Activated CD8-positive, alpha-beta T cell treated with anti-CD3 and anti-CD28 coated beads, Interleukin-2, amount 10 ng/mL, durations not matched to agents 7 days and 5 days (primary cell): ENCODE data around the gene TMEM9. TPM values are rescaled to one million over a fixed set of nuclear protein-coding genes. Genes with fewer than 3 reads are reported as not detected.

Experiments used
- ATAC-seq: fragments of 150-1000 bp; cut with Tn5 transposase; one replicate; pipeline ENCODE4 v1.10.0; 2021; ENCODE audit warnings: moderate library complexity
- CTCF ChIA-PET: fragments of 350-600 bp; sonication (Branson Sonifier 250); formaldehyde crosslinking; loops from one replicate; lab custom pipeline; 2021; ENCODE audit warnings: antibody characterized with exemption; lab: Charles Lee
- POLR2A ChIA-PET: fragments of 350-600 bp; sonication (Branson Sonifier 250); formaldehyde crosslinking; loops from one replicate; lab custom pipeline; 2021; ENCODE audit warnings: antibody characterized with exemption; lab: Charles Lee
- DNase-seq: peaks from one replicate; pipeline ENCODE4 v3.0.0-alpha.2; 2020
- H3K27ac Mint-ChIP-seq: one replicate; pipeline ENCODE4 v1.8.0; 2021; ENCODE audit warnings: mild to moderate bottlenecking, mixed read lengths
- H3K27me3 Mint-ChIP-seq: one replicate; pipeline ENCODE4 v1.8.0; 2021; ENCODE audit warnings: low read depth, mixed read lengths
- H3K36me3 Mint-ChIP-seq: one replicate; pipeline ENCODE4 v1.8.0; 2021; ENCODE audit warnings: low read depth, mixed read lengths
- H3K4me1 Mint-ChIP-seq: one replicate; pipeline ENCODE4 v1.8.0; 2021; ENCODE audit warnings: low read depth, mixed read lengths
- H3K4me3 Mint-ChIP-seq: one replicate; pipeline ENCODE4 v1.8.0; 2021; ENCODE audit warnings: mild to moderate bottlenecking, mixed read lengths
- H3K9me3 Mint-ChIP-seq: one replicate; pipeline ENCODE4 v1.8.0; 2022; ENCODE audit warnings: mixed read lengths; ENCODE audit not compliant: insufficient read depth
- total RNA-seq, 2 experiments: library from RNA; stranded (reverse); gene quantifications; one replicate each; pipeline ENCODE4 v1.2.3, GENCODE V29; 2021

The TMEM9 gene
- total RNA-seq, 2 experiments from 2014 or later = 13.6 to 18.9 TPM

- ATAC-seq (no peak), DNase-seq (no peak)
- Mint-ChIP-seq H3K27ac (no peak overlapping the region), H3K4me1 (peaks cover 8% of the 10 kb centered on the region), H3K27me3 (peaks cover 8% of the 10 kb centered on the region), H3K36me3 (no peaks in the 10 kb centered on the region), H3K4me3 (no peak overlapping the region), H3K9me3 (no peaks in the 10 kb centered on the region)
- CTCF ChIA-PET = interaction anchor here (1.0 kb wide), 1 partner anchor 140 kb away, joined by 3 read pairs; no protein-coding TSS in a partner anchor
- POLR2A ChIA-PET = no interaction called here
These were observed 42.6 kb downstream of the TMEM9 start for GRCh38 chr1:201111672-201112071.

GRCh38 chr1:201111156-201111555 is 43.1 kb downstream of the TMEM9 start:
- ChIA-PET POLR2A (no interaction called here), CTCF (interaction anchor here (1.0 kb wide), 1 partner anchor 139 kb away, joined by 3 read pairs; no protein-coding TSS in a partner anchor)
- H3K4me3 Mint-ChIP-seq = no peak overlapping the region

GRCh38 chr1:201110616-201111015 is 43.7 kb downstream of the TMEM9 start:
- POLR2A ChIA-PET = no interaction called here
- Mint-ChIP-seq H3K4me1 (peaks cover 8% of the 10 kb centered on the region), H3K9me3 (no peaks in the 10 kb centered on the region), H3K36me3 (no peaks in the 10 kb centered on the region), H3K27me3 (peaks cover 8% of the 10 kb centered on the region), H3K4me3 (no peak overlapping the region), H3K27ac (no peak overlapping the region)
- ATAC-seq (no peak), DNase-seq (no peak)
- CTCF ChIA-PET = no interaction called here

More at GRCh38 chr1:201111156-201111555, 43.1 kb downstream of the TMEM9 start:
- peaks cover 8% of the 10 kb centered on the region for H3K4me1 Mint-ChIP-seq
- DNase-seq = no peak
- ATAC-seq = no peak
- no peaks in the 10 kb centered on the region for H3K9me3 Mint-ChIP-seq
- H3K36me3 Mint-ChIP-seq = no peaks in the 10 kb centered on the region
- peaks cover 8% of the 10 kb centered on the region for H3K27me3 Mint-ChIP-seq
- no peak overlapping the region for H3K27ac Mint-ChIP-seq

GRCh38 chr1:201110138-201110537 is 44.1 kb downstream of the TMEM9 start:
- H3K4me3 Mint-ChIP-seq = no peak overlapping the region
- no peaks in the 10 kb centered on the region for H3K9me3 Mint-ChIP-seq
- ATAC-seq = no peak
- H3K27me3 Mint-ChIP-seq = peaks cover 8% of the 10 kb centered on the region
- CTCF ChIA-PET = no interaction called here
- no peak for DNase-seq
- no peak overlapping the region for H3K27ac Mint-ChIP-seq
- H3K36me3 Mint-ChIP-seq = no peaks in the 10 kb centered on the region
- H3K4me1 Mint-ChIP-seq = peaks cover 8% of the 10 kb centered on the region
- POLR2A ChIA-PET = no interaction called here

DNA sequence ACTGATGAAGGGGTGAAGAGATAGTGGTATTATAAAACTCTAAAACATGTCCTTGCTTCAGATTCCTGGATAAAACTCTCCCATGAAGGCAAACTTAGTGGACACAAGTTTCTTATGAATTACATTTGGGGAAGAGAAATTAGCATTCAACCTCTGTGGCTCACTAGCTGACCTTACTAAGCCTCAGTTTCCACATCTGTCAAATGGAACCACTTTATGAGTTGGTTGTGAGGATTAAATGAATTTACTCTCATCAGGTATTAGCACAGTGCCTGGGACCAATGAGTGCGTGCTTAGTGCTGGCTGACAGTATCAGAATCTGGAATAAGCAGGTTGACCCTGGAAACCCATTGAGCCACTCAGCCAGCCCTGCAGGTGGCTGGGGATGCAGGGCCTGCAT is 44.6 kb downstream of the TMEM9 start:
- H3K9me3 Mint-ChIP-seq = no peaks in the 10 kb centered on the region
- no peak for DNase-seq
- no peak overlapping the region for H3K27ac Mint-ChIP-seq
- ATAC-seq = no peak
- peaks cover 8% of the 10 kb centered on the region for H3K27me3 Mint-ChIP-seq
- no peaks in the 10 kb centered on the region for H3K36me3 Mint-ChIP-seq
- no peak overlapping the region for H3K4me3 Mint-ChIP-seq
- CTCF ChIA-PET = interaction anchor here (1.0 to 1.2 kb wide), 2 partner anchors 9 to 23 kb away, joined by 4 read pairs; no protein-coding TSS in a partner anchor
- peaks cover 7% of the 10 kb centered on the region for H3K4me1 Mint-ChIP-seq
- POLR2A ChIA-PET = no interaction called here

DNA sequence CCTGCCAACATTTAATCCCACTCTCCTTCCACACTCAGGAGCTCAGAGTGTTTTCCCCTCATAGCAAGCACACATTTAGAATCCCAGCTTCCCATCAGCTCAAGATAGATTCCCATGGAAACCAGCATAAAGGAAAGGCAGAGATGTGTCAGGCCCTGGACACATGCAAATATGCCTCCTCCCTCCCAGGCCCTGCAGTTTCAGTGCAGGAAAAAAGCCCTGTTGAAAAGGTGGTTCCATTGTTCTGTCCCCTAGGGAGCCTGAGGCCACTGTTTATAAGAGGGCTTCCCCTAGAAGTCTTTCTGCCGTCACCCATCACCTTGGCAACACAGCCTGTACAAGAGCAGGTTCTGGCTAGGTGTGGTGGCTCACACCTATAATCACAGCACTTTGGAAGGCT is 45.7 kb downstream of the TMEM9 start:
- ChIA-PET CTCF (interaction anchor here (0.9 to 1.2 kb wide), 2 partner anchors 9 to 11 kb away, joined by 3 to 4 read pairs; no protein-coding TSS in a partner anchor), POLR2A (no interaction called here)
- H3K27me3 Mint-ChIP-seq = peaks cover 6% of the 10 kb centered on the region
- H3K9me3 Mint-ChIP-seq = no peaks in the 10 kb centered on the region
- ATAC-seq (no peak), DNase-seq (no peak)
- H3K4me1 Mint-ChIP-seq = no peaks in the 10 kb centered on the region
- H3K36me3 Mint-ChIP-seq = no peaks in the 10 kb centered on the region
- H3K27ac Mint-ChIP-seq = no peak overlapping the region
- H3K4me3 Mint-ChIP-seq = no peak overlapping the region

DNA sequence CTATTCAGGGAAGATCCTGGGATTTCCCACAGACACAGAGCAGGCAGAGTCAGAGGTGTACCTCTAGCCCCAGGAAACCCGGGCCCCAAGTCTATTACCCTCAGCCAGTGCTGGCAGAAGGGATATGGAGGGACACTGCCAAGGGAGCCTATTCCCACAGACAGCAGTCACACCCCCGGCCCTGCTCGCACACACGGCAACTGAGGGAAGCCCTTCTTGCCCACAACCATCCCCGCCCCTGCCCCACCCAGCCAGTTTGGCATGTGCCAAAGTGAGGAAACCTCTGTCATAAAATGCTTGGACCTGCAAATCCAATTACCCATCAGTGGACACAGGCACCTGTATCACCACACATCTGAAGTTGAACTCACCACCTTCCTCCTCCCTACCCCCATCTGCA is 48.6 kb downstream of the TMEM9 start:
- Mint-ChIP-seq H3K27me3 (no peaks in the 10 kb centered on the region), H3K36me3 (no peaks in the 10 kb centered on the region), H3K27ac (no peak overlapping the region), H3K9me3 (no peaks in the 10 kb centered on the region), H3K4me3 (no peak overlapping the region), H3K4me1 (no peaks in the 10 kb centered on the region)
- DNase-seq = no peak
- POLR2A ChIA-PET = interaction anchor here (0.6 kb wide), 1 partner anchor 230 kb away, joined by 3 read pairs; no protein-coding TSS in a partner anchor
- ATAC-seq = no peak
- CTCF ChIA-PET = no interaction called here

GRCh38 chr1:201104141-201104540 is 50.1 kb downstream of the TMEM9 start:
- DNase-seq = no peak
- H3K9me3 Mint-ChIP-seq = no peaks in the 10 kb centered on the region
- POLR2A ChIA-PET = no interaction called here
- no peak overlapping the region for H3K4me3 Mint-ChIP-seq
- no peaks in the 10 kb centered on the region for H3K27me3 Mint-ChIP-seq
- CTCF ChIA-PET = no interaction called here
- ATAC-seq = no peak
- no peaks in the 10 kb centered on the region for H3K36me3 Mint-ChIP-seq
- H3K27ac Mint-ChIP-seq = no peak overlapping the region
- no peaks in the 10 kb centered on the region for H3K4me1 Mint-ChIP-seq

DNA sequence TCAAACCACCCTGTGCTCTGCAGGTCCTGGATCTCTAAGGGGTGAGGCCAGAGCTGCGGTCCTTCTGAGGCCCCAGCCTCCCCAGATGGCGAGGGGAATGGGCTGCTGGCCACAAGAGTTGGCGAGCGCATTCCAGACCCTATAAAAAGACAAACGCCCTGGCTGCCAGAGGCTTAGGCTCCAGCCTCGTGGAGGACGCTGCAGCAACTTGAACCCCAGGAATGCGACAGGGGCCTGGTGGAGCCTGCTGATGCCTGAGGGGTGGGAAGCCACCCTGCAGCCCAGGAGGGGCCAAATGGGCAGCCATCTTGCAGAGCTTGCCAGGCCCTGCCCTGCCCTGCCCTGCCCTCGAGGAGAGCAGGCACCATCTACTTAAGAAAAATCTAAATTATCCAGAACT is 50.6 kb downstream of the TMEM9 start:
- no peak overlapping the region for H3K4me3 Mint-ChIP-seq
- ChIA-PET CTCF (no interaction called here), POLR2A (no interaction called here)
- ATAC-seq (no peak), DNase-seq (no peak)
- no peaks in the 10 kb centered on the region for H3K36me3 Mint-ChIP-seq
- H3K27ac Mint-ChIP-seq = no peak overlapping the region
- H3K4me1 Mint-ChIP-seq = no peaks in the 10 kb centered on the region
- H3K9me3 Mint-ChIP-seq = no peaks in the 10 kb centered on the region
- H3K27me3 Mint-ChIP-seq = no peaks in the 10 kb centered on the region

- H3K27ac Mint-ChIP-seq = no peak overlapping the region
- ChIA-PET CTCF (interaction anchor here (0.9 to 1.5 kb wide), 3 partner anchors 9 to 19 kb away, joined by 3 read pairs; no protein-coding TSS in a partner anchor), POLR2A (no interaction called here)
- H3K36me3 Mint-ChIP-seq = no peaks in the 10 kb centered on the region
- H3K27me3 Mint-ChIP-seq = no peaks in the 10 kb centered on the region
- no peaks in the 10 kb centered on the region for H3K9me3 Mint-ChIP-seq
- H3K4me1 Mint-ChIP-seq = no peaks in the 10 kb centered on the region
- no peak overlapping the region for H3K4me3 Mint-ChIP-seq
- DNase-seq (no peak), ATAC-seq (no peak)
These were observed 53.9 kb downstream of the TMEM9 start for GRCh38 chr1:201100169-201100930.

GRCh38 chr1:201098992-201099677 is 55.1 kb downstream of the TMEM9 start:
- no peaks in the 10 kb centered on the region for H3K27me3 Mint-ChIP-seq
- no peak overlapping the region for H3K27ac Mint-ChIP-seq
- H3K4me1 Mint-ChIP-seq = no peaks in the 10 kb centered on the region
- DNase-seq = no peak
- no peaks in the 10 kb centered on the region for H3K36me3 Mint-ChIP-seq
- H3K9me3 Mint-ChIP-seq = no peaks in the 10 kb centered on the region
- ChIA-PET POLR2A (no interaction called here), CTCF (interaction anchor here (0.9 to 1.5 kb wide), 5 partner anchors 8 to 127 kb away, joined by 3 to 5 read pairs (median 3); no protein-coding TSS in a partner anchor)
- no peak for ATAC-seq
- H3K4me3 Mint-ChIP-seq = no peak overlapping the region
